HG02885 (cell line): ENCODE data around the gene PTPRQ.

Source experiments
- ATAC-seq: cut with Tn5 transposase; IDR thresholded peaks from one replicate; pipeline ENCODE4 v1.9.1; 2021; ENCODE audit warnings: mild to moderate bottlenecking; ENCODE audit not compliant: unreplicated experiment, poor library complexity

PTPRQ gene

GRCh38 chr12:80716696-80717469 is 272.8 kb downstream of the PTPRQ start, which contains the start of gene MYF5:
Gene MYF5 (plus strand): TSS chr12:80716912. CDS start chr12:80717064, 152 bp downstream.
- ATAC-seq: no peak

- ATAC-seq: no peak
These were observed 273.8 kb downstream of the PTPRQ start for GRCh38 chr12:80717856-80718255.

DNA sequence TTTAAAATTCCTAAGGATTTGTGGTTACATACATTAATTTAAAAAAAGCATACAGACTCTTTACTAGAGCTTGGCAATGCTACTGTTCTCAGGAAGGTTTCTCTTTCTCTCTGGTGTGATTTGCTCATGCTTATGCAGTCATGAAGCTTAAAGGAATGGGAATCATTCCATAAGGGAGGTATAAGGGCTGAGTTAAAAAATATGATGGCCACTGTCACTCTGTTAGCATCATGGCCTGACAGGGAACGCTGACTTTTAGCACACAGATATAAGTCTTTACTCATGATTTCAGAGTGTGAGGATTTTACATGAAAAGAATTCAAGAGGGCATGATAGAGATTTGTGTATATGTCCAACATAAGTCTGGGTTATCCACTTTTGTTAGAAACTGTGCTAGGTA is 276.5 kb downstream of the PTPRQ start:
- ATAC-seq: no peak

- no peak for ATAC-seq
These were observed 277.3 kb downstream of the PTPRQ start for GRCh38 chr12:80721326-80721725.
